Endothelial cell of umbilical vein (primary cell): ENCODE results near the gene MTA1.

Source experiments
- EZH2 ChIP-seq: IDR thresholded peaks from 2 replicates; pipeline ENCODE4 v1.6.1; 2012; ENCODE audit warnings: borderline replicate concordance, low read depth, mild to moderate bottlenecking, moderate library complexity, low read length, inconsistent platforms; ENCODE audit not compliant: severe bottlenecking
- FOS ChIP-seq: IDR thresholded peaks from 2 replicates; pipeline ENCODE4 v1.6.1; 2011; ENCODE audit warnings: mild to moderate bottlenecking, low read length, moderate library complexity, borderline replicate concordance; ENCODE audit not compliant: insufficient read depth
- GATA2 ChIP-seq: IDR thresholded peaks from 2 replicates; pipeline ENCODE4 v1.7.0; 2011; ENCODE audit warnings: low read depth, mild to moderate bottlenecking, moderate library complexity, mixed read lengths, low read length; ENCODE audit not compliant: insufficient read length, insufficient read depth
- JUN ChIP-seq: IDR thresholded peaks from 2 replicates; pipeline ENCODE4 v1.6.1; 2011; ENCODE audit warnings: borderline replicate concordance, low read depth; ENCODE audit not compliant: insufficient read length, insufficient read depth
- MAX ChIP-seq: IDR thresholded peaks from 2 replicates; pipeline ENCODE4 v1.6.1; 2011; ENCODE audit not compliant: insufficient read depth, insufficient read length
- POLR2A ChIP-seq: IDR thresholded peaks from 2 replicates; pipeline ENCODE4 v1.6.1; 2012; ENCODE audit warnings: low read depth, mild to moderate bottlenecking, control low read depth, low read length
- POLR2AphosphoS5 ChIP-seq: IDR thresholded peaks from 2 replicates; pipeline ENCODE4 v1.6.1; 2012; ENCODE audit warnings: low read depth, mild to moderate bottlenecking, control low read depth, low read length, moderate library complexity; ENCODE audit not compliant: insufficient read depth
- TF ChIP-seq, protein P1 (sequence below), 2 donors: IDR thresholded peaks; 1 replicate in 1 of 2; 2 replicates in 1 of 2; pipeline ENCODE4 v1.5.1; 2011; ENCODE audit warnings: low read length in 2 of 2, mild to moderate bottlenecking in 2 of 2, moderate library complexity in 2 of 2, control low read depth in 1 of 2, inconsistent platforms in 1 of 2, low read depth in 1 of 2; ENCODE audit not compliant: insufficient read depth in 1 of 2; ENCODE audit errors: extremely low read depth in 1 of 2

- TF ChIP-seq MAX (no peak), POLR2AphosphoS5 (no peak), EZH2 (no peak), FOS (no peak), POLR2A (no peak), JUN (no peak), GATA2 (no peak)
- TF ChIP-seq, protein P1, sequence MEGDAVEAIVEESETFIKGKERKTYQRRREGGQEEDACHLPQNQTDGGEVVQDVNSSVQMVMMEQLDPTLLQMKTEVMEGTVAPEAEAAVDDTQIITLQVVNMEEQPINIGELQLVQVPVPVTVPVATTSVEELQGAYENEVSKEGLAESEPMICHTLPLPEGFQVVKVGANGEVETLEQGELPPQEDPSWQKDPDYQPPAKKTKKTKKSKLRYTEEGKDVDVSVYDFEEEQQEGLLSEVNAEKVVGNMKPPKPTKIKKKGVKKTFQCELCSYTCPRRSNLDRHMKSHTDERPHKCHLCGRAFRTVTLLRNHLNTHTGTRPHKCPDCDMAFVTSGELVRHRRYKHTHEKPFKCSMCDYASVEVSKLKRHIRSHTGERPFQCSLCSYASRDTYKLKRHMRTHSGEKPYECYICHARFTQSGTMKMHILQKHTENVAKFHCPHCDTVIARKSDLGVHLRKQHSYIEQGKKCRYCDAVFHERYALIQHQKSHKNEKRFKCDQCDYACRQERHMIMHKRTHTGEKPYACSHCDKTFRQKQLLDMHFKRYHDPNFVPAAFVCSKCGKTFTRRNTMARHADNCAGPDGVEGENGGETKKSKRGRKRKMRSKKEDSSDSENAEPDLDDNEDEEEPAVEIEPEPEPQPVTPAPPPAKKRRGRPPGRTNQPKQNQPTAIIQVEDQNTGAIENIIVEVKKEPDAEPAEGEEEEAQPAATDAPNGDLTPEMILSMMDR (IDR thresholded peaks at IDR 0.05; ENCODE audit: extremely low read depth in 1 of 2, insufficient read depth in 1 of 2, low read depth in 1 of 2, low read length in 2 of 2) = no peak
Measured at GRCh38 chr14:105421723-105422615, 2.3 kb downstream of the MTA1 start.
